Adipocyte (in vitro differentiated cells): ENCODE results near the gene TTF2.
A peak's percentile ranks its signal among the peaks of the same experiment; 100 is the strongest.

Experiments
- DNase-seq: peaks from one replicate; pipeline ENCODE4 v3.0.0-alpha.2; 2015; ENCODE audit warnings: low read depth
- H3K27me3 ChIP-seq: replicated peaks from 2 replicates; pipeline ENCODE4 v1.7.0; 2013; ENCODE audit warnings: mild to moderate bottlenecking, low read length, moderate library complexity; ENCODE audit not compliant: control insufficient read depth, insufficient read depth
- H3K36me3 ChIP-seq: 2 replicates; pipeline ENCODE4 v1.7.0; 2013; ENCODE audit warnings: low read length, mild to moderate bottlenecking, moderate library complexity; ENCODE audit not compliant: control insufficient read depth, insufficient read depth, severe bottlenecking
- H3K4me1 ChIP-seq: 2 replicates; pipeline ENCODE4 v1.7.0; 2013; ENCODE audit warnings: mild to moderate bottlenecking, low read length, moderate library complexity; ENCODE audit not compliant: control insufficient read depth, insufficient read depth
- H3K4me3 ChIP-seq: 2 replicates; pipeline ENCODE4 v1.7.0; 2013; ENCODE audit warnings: mild to moderate bottlenecking, low read length, moderate library complexity
- H3K9ac ChIP-seq: 2 replicates; pipeline ENCODE4 v1.7.0; 2013; ENCODE audit warnings: mild to moderate bottlenecking, low read length, moderate library complexity
- H3K9me3 ChIP-seq: 2 replicates; pipeline ENCODE4 v1.7.0; 2013; ENCODE audit warnings: mild to moderate bottlenecking, low read length, moderate library complexity; ENCODE audit not compliant: control insufficient read depth

Gene TTF2

DNA sequence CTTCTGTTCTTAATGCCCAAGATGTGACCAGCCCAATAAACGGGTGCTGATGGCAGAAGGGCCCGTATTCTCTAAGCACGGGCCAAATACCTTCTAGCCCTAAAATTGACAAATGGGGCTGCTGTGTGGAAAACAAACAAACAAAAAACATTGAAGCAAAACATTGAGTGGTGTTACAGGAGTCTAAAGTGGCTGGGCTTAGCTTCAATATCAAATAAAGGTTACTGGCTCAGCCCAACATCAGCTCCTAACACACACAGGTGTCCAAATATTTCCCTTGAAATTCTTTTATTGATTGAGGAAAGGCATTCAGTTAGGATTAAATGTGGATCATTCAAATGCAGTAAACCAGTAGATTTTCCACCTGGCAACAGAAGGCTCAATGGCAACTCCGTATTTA is 13.3 kb upstream of the TTF2 start:
- H3K4me1 ChIP-seq = no peaks in the 10 kb centered on the region
- no peak overlapping the region for H3K9ac ChIP-seq
- DNase-seq = no peak
- H3K27me3 ChIP-seq = no peaks in the 10 kb centered on the region
- no peaks in the 10 kb centered on the region for H3K36me3 ChIP-seq
- H3K4me3 ChIP-seq = no peak overlapping the region
- H3K9me3 ChIP-seq = peaks cover 4% of the 10 kb centered on the region

DNA sequence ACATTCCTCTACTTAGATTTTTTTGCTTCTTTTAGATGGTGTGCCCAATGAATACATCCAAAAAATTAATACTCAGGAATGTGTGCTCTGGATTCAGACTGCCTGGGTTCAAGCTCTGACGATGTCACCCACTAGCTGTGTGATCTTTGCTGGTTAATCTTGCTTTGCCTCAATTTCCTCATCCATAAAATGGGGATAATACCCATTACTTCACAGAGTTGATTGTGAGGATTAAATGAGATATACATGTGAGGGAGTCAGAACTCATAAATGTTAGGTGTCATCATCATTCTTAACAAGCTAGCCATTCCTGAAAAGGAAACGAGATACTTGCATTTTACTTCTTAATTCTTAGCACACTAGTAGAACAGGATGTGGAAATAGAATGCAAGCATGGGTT is 12.9 kb upstream of the TTF2 start:
- Histone ChIP-seq H3K27me3 (no peaks in the 10 kb centered on the region), H3K4me1 (no peaks in the 10 kb centered on the region), H3K4me3 (no peak overlapping the region), H3K9ac (no peak overlapping the region), H3K36me3 (no peaks in the 10 kb centered on the region), H3K9me3 (no peaks in the 10 kb centered on the region)
- DNase-seq = no peak

DNA sequence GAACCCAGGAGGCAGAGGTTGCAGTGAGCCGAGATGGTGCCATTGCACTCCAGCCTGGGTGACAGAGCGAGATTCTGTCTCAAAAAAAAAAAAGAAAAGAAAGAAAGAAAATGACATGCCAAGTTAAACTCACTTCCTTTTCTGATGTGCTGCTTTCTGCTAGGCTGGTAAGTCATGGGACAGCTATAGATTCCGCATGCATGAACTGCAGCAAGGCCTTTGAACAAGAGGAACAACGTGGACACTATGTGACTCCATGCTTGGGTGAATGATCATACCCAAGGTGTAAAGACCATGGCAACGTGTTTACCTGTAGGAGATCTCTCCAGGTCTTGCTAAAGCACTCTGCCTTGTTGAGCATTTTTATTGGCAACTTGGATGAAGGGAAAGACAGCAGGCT is 10.3 kb upstream of the TTF2 start:
- no peak overlapping the region for H3K9ac ChIP-seq
- H3K4me3 ChIP-seq = no peak overlapping the region
- no peaks in the 10 kb centered on the region for H3K27me3 ChIP-seq
- H3K36me3 ChIP-seq = no peaks in the 10 kb centered on the region
- no peaks in the 10 kb centered on the region for H3K9me3 ChIP-seq
- no peak for DNase-seq
- H3K4me1 ChIP-seq = no peaks in the 10 kb centered on the region

DNA sequence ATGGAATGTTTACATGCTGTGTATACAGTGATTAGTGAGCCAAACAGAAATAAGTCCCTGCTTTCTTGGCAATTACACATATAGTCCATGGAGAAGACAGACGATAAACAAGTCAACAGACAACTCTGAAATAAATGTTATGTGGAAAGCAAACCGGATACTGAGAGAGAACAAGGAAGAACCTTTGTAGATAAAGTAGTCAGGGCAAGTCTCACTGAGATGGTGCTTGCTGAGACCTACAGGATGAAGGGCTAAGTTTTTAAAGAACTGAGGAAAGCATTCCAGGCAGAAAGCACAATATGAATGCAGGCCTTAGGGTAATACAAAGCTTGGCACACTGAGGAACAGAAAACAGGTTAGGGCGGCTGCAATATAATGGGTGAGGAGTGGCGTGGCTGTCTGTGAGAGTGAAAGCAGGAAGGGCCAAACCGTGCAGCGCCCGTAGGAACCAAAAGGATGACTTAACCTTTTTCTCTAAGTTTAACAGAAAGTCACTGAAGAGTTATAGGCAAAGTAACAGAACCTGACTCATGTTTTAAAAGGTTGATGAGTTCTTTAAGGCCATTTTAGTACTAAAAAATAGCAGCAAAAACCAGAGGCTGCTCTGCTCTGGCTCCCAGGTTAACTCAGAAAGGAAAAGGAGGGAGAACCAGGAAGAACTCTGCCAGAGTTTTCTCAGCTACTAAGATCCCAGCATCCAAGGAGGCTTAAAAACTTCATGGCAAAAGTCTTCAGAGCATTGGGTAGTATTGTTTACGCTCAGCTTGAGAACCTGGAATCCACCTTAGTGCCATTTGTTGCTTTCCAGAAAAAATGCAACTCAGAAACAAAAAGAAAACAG is 8.7 kb upstream of the TTF2 start:
- DNase-seq = no peak

DNA sequence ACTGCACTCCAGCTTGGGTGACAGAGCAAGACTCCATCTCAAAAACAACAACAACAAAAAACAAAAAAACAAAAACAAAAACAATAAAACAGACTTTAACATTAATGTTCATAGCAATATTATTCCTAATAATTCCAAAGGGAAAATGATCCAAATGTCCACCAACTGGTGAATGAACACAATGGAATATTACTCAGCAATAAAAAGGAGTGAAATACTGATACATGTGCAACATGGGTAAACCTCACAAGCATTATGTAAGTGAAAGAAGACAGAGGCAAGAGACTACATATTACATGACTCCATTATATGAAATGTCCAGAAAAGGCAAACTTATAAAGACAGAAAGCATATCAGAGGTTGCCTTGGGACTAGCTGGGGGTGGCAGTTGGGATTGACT is 6.1 kb upstream of the TTF2 start:
- DNase-seq = no peak
- Histone ChIP-seq H3K9ac (no peak overlapping the region), H3K9me3 (no peaks in the 10 kb centered on the region), H3K4me3 (no peak overlapping the region), H3K27me3 (no peaks in the 10 kb centered on the region), H3K4me1 (no peaks in the 10 kb centered on the region), H3K36me3 (no peaks in the 10 kb centered on the region)

More for the DNA sequence above, 8.7 kb upstream of the TTF2 start:
- no peaks in the 10 kb centered on the region for H3K27me3 ChIP-seq
- H3K4me3 ChIP-seq = peak overlapping the region; percentile 53
- no peaks in the 10 kb centered on the region for H3K36me3 ChIP-seq
- peak overlapping the region; percentile 36 for H3K9ac ChIP-seq
- H3K4me1 ChIP-seq = no peaks in the 10 kb centered on the region
- H3K9me3 ChIP-seq = no peaks in the 10 kb centered on the region

DNA sequence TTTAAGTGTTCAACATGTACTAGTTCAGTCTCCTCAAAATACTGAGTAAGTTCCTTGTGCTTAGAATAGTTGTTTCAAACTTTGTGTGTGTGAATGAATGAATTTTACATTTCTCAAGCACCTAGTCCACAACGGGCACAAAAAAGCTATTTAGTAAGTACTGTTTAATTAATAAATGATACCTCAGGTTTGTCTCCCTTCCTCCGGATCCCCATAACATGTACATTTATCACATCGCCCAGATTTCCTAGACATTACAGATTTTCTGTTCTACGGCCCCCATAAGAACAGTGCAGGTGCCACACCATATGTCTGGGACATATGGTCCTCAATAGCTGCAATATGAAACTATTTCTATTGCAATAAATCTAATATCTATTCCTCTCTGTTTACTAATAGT is 1.3 kb upstream of the TTF2 start:
- Histone ChIP-seq H3K9me3 (no peaks in the 10 kb centered on the region), H3K36me3 (no peaks in the 10 kb centered on the region), H3K9ac (no peak overlapping the region), H3K4me1 (peaks cover 12% of the 10 kb centered on the region), H3K27me3 (no peaks in the 10 kb centered on the region), H3K4me3 (peak overlapping the region; percentile 96)
- DNase-seq = no peak

DNA sequence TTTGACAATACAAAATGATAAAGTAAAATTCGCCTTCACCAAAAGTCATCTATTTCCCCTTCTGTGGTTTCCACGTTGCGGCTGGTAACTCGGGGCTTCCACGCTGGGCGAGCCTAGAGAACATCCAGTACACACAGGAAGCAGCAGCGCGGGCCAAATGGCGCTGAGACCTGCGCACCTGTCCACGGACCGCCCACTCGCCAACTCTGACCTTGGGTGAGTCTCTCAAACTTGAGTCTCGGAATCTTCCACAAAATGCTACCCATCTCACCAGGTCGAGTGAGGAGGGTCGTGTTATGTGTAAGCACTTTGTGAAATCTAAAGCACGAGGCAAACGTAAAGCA is 820 bp upstream of the TTF2 start:
- H3K4me3 ChIP-seq = peak overlapping the region; percentile 96
- H3K9ac ChIP-seq = peak overlapping the region; percentile 68
- no peaks in the 10 kb centered on the region for H3K36me3 ChIP-seq
- H3K4me1 ChIP-seq = peaks cover 12% of the 10 kb centered on the region
- no peaks in the 10 kb centered on the region for H3K9me3 ChIP-seq
- no peaks in the 10 kb centered on the region for H3K27me3 ChIP-seq
- DNase-seq = no peak

DNA sequence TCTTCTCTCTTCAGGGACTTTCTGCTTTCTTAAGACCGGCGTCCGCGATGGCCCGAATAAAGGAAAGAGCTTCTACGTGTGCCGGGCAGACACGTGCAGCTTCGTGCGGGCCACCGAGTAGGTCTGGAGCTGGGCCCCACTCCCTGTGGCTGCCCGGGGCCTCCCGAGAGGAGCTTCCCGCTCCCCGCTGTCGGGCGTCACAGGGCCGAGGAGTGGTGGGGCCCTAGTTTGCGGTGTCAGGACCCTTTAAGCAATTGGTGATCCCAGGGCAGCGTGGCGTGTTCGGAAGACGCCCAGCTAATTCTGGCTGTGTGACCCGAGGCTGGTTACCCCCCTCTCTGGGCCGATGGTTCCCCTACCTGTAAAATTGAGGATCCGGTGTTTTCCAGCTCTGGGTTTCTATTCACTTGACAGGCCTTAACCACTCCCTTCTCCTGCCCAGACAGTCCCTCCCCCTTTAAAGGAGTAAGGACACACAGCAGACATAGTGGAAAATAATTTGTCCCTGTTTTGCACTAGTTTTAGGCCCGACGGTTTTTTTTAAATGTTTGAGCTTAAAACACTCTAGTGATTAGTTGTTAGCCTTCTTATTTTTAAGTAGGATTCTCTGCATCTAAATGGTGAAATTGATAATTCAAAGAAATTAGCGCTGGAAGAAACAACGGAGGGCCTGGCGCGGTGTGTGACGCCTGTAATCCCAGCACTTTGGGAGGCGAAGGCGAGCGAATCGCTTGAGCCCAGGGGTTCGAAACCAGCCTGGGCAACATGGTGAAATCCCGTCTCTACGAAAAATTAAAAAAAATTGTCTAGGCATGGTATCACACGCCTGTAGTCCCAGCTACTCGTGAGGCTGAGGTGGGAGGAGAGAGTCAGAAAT is 553 bp downstream of the TTF2 start:
- Histone ChIP-seq H3K4me3 (peak overlapping the region; percentile 96), H3K27me3 (no peaks in the 10 kb centered on the region), H3K36me3 (no peaks in the 10 kb centered on the region), H3K9me3 (no peaks in the 10 kb centered on the region), H3K9ac (peak overlapping the region; percentile 85), H3K4me1 (peaks cover 12% of the 10 kb centered on the region)
- peak; percentile 54 for DNase-seq

DNA sequence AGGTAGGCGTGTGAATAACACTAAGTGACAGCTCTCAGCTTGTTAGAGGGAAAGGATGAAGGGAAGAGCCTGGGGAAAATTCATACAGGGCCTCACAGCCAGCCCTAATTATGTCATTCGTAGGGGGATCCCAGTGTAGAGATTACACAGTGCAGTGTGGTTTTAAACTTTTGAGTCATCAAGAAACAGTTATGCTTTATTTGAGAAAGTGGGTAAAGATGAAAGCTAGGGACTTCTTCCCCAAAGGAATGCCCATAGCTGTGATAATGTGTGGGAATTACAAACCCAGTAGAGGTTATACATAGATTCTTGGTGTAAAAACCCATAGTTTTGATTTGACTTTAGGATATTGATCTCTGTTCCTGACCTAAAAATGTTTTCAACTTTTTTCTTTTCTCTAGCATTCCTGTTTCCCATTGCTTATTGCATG is 1.9 kb downstream of the TTF2 start:
- DNase-seq = peak; percentile 48
- H3K36me3 ChIP-seq = no peaks in the 10 kb centered on the region
- peaks cover 12% of the 10 kb centered on the region for H3K4me1 ChIP-seq
- H3K9me3 ChIP-seq = no peaks in the 10 kb centered on the region
- no peak overlapping the region for H3K4me3 ChIP-seq
- no peak overlapping the region for H3K9ac ChIP-seq
- H3K27me3 ChIP-seq = no peaks in the 10 kb centered on the region

DNA sequence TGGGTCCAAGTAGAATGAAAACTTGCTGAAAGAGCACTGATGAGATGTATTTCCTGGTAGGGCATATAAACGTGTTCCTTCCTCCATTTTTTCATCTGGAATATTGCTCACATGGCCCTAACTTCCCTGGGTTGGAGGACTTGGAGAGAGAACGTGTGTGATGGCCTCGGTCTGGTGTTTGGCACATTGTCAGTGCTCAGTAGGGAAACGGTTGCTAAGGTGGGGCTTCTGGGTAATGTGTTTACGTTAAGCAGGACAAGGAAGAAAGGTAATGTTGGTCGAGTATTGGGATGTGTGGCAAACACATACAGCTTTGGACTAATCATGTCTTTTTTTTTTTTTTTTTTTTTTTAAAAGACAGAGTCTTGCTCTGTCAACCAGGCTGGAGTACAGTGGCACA is 6.2 kb downstream of the TTF2 start:
- Histone ChIP-seq H3K9ac (no peak overlapping the region), H3K9me3 (no peaks in the 10 kb centered on the region), H3K27me3 (no peaks in the 10 kb centered on the region), H3K4me3 (no peak overlapping the region), H3K36me3 (no peaks in the 10 kb centered on the region), H3K4me1 (peaks cover 4% of the 10 kb centered on the region)
- no peak for DNase-seq

DNA sequence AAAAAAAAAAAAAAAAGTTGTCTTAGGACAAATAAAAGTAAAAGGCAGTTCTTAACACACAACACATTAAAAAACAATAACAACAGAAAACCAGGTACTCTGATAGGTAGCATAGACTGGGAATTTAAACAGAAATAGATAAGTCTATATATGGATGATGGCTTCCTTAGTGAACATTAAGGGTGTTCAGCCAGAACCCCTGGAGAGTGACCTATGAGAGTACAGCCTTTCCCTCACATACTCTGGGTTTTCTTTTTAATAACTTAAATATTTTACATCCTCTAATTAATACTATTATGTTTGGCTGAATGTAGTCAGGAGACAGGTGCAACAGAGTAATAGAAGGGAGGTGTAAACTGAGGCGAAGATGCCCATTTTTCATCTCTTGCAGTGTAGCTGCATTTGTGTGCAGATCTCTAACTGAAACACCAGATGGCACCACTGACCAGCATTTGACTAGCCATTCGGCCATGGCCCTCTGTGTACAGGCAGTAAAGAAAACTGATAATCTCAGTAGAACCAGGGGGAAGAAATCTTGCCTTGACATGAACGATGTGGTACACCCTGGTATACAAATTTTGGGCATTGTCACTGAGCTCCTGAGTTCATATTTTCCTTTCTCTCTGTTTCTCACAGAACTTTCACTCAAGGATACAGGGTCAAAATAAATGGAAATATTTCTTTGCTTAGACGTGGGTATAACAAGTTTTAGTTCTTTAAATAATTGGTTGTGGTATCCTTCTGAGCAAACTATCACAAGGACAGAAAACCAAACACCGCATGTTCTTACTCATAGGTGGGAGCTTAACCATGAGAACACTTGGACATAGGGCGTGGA is 7.6 kb downstream of the TTF2 start:
- peak; percentile 86 for DNase-seq
- Histone ChIP-seq H3K36me3 (no peaks in the 10 kb centered on the region), H3K4me1 (no peaks in the 10 kb centered on the region), H3K4me3 (no peak overlapping the region), H3K9ac (no peak overlapping the region), H3K9me3 (no peaks in the 10 kb centered on the region), H3K27me3 (no peaks in the 10 kb centered on the region)
